ENCODE data around the gene TMEM254.
A peak's percentile ranks its signal among the peaks of the same experiment; 100 is the strongest.
"Not testable (repeated sequence)": the region's sequence is repeated elsewhere in the genome, so short reads cannot be mapped to it uniquely, and the experiment has no call there.

Gene TMEM254

GRCh38 chr10:80078448-80079311, at the start of gene TMEM254:
Gene TMEM254 (plus strand): TSS chr10:80078665. CDS start chr10:80078700, 35 bp downstream.
- peak; percentile 73 to 85 for DNase-seq (ENCODE audit: low read depth in 2 of 2)

GRCh38 chr10:80029205-80029604, 49.3 kb upstream of the TMEM254 start:
- DNase-seq (ENCODE audit: low read depth in 2 of 2): not testable (repeated sequence)

GRCh38 chr10:80029865-80030264, 48.6 kb upstream of the TMEM254 start:
- DNase-seq (ENCODE audit: low read depth in 2 of 2): not testable (repeated sequence)

- DNase-seq (ENCODE audit: low read depth in 2 of 2): no peak
Measured at GRCh38 chr10:80032503-80032902, 46.0 kb upstream of the TMEM254 start.

- DNase-seq (ENCODE audit: low read depth in 2 of 2): not testable (repeated sequence)
Measured at GRCh38 chr10:80034766-80035165, 43.7 kb upstream of the TMEM254 start.

GRCh38 chr10:80035430-80035829, 43.0 kb upstream of the TMEM254 start:
- DNase-seq (ENCODE audit: low read depth in 2 of 2): not testable (repeated sequence)

GRCh38 chr10:80036921-80037500, 41.5 kb upstream of the TMEM254 start:
- DNase-seq (ENCODE audit: low read depth in 2 of 2): not testable (repeated sequence)

GRCh38 chr10:80038226-80038625, 40.2 kb upstream of the TMEM254 start:
- not testable (repeated sequence) for DNase-seq (ENCODE audit: low read depth in 2 of 2)

- DNase-seq (ENCODE audit: low read depth in 2 of 2): no peak
Measured at GRCh38 chr10:80041162-80041561, 37.3 kb upstream of the TMEM254 start.

- not testable (repeated sequence) for DNase-seq (ENCODE audit: low read depth in 2 of 2)
Measured at GRCh38 chr10:80044935-80045334, 33.5 kb upstream of the TMEM254 start.

- DNase-seq (ENCODE audit: low read depth in 2 of 2): peak; percentile 39 to 62
Measured at GRCh38 chr10:80046629-80047441, 31.6 kb upstream of the TMEM254 start.

- DNase-seq (ENCODE audit: low read depth in 2 of 2): no peak
Measured at GRCh38 chr10:80050752-80051151, 27.7 kb upstream of the TMEM254 start.

- no peak for DNase-seq (ENCODE audit: low read depth in 2 of 2)
Measured at GRCh38 chr10:80051993-80052392, 26.5 kb upstream of the TMEM254 start.

- DNase-seq (ENCODE audit: low read depth in 2 of 2): no peak
Measured at GRCh38 chr10:80055760-80056159, 22.7 kb upstream of the TMEM254 start.

GRCh38 chr10:80057171-80057570, 21.3 kb upstream of the TMEM254 start:
- DNase-seq (ENCODE audit: low read depth in 2 of 2): no peak

GRCh38 chr10:80064120-80064886, 14.2 kb upstream of the TMEM254 start:
- DNase-seq (ENCODE audit: low read depth in 2 of 2): no peak

GRCh38 chr10:80066809-80067208, 11.7 kb upstream of the TMEM254 start:
- DNase-seq (ENCODE audit: low read depth in 2 of 2): no peak

- DNase-seq (ENCODE audit: low read depth in 2 of 2): not testable (repeated sequence)
Measured at GRCh38 chr10:80067821-80068220, 10.6 kb upstream of the TMEM254 start.

- DNase-seq (ENCODE audit: low read depth in 2 of 2): no peak
Measured at GRCh38 chr10:80068270-80068669, 10.2 kb upstream of the TMEM254 start.

- no peak for DNase-seq (ENCODE audit: low read depth in 2 of 2)
Measured at GRCh38 chr10:80070057-80070456, 8.4 kb upstream of the TMEM254 start.

GRCh38 chr10:80072584-80072983, 5.9 kb upstream of the TMEM254 start:
- DNase-seq (ENCODE audit: low read depth in 2 of 2): no peak
